WERI-Rb-1 (cell line): ENCODE results near the gene UCHL3.

Experiments used
- DNase-seq: peaks from one replicate; pipeline ENCODE4 v3.0.0-alpha.2; 2020
- H3K27ac ChIP-seq: fragments of 250-450 bp; sonication (Bioruptor Pico); 2 replicates; pipeline ENCODE4 v1.5.1; 2020; ENCODE audit warnings: mild to moderate bottlenecking, moderate library complexity
- H3K27me3 ChIP-seq: fragments of 250-450 bp; sonication (Bioruptor Pico); 2 replicates; pipeline ENCODE4 v1.5.1; 2021; ENCODE audit warnings: mild to moderate bottlenecking, low read depth, moderate library complexity; ENCODE audit not compliant: insufficient read depth, severe bottlenecking
- H3K36me3 ChIP-seq: fragments of 250-450 bp; sonication (Bioruptor Pico); 2 replicates; pipeline ENCODE4 v1.5.1; 2020; ENCODE audit warnings: mild to moderate bottlenecking, moderate library complexity
- H3K4me3 ChIP-seq: 2 replicates; pipeline ENCODE4 v1.5.1; 2011; ENCODE audit warnings: low read depth, mild to moderate bottlenecking, control low read depth, low read length
- H3K9me3 ChIP-seq: fragments of 250-450 bp; sonication (Bioruptor Pico); 2 replicates; pipeline ENCODE4 v1.5.1; 2021; ENCODE audit warnings: mild to moderate bottlenecking, moderate library complexity; ENCODE audit not compliant: severe bottlenecking
- TF ChIP-seq, protein P1 (sequence below): IDR thresholded peaks from 2 replicates; pipeline ENCODE4 v1.5.1; 2011; ENCODE audit warnings: low read depth, mild to moderate bottlenecking, control low read depth, inconsistent platforms, low read length

The UCHL3 gene

DNA sequence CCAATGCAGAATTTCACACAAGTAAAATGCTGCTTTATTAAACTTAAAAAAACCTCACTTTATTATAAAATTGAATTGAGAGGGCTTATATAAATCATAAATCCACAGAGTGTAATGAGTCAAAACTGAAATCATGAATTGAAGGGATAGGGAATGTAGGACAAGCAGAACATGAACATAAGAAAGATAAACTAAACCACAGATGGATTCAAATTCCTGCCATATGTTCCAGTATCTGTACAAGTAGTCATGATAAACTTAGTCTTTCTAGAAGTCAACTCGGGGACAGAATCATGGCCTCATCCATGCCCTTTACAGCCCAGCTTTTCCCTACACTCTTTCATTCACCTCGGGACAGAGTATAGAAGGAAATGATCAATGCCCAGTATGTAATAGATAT is 103.1 kb downstream of the UCHL3 start:
- H3K36me3 ChIP-seq: no peaks in the 10 kb centered on the region
- H3K27ac ChIP-seq: no peak overlapping the region
- H3K9me3 ChIP-seq: no peaks in the 10 kb centered on the region
- no peak overlapping the region for H3K4me3 ChIP-seq
- TF ChIP-seq, protein P1, sequence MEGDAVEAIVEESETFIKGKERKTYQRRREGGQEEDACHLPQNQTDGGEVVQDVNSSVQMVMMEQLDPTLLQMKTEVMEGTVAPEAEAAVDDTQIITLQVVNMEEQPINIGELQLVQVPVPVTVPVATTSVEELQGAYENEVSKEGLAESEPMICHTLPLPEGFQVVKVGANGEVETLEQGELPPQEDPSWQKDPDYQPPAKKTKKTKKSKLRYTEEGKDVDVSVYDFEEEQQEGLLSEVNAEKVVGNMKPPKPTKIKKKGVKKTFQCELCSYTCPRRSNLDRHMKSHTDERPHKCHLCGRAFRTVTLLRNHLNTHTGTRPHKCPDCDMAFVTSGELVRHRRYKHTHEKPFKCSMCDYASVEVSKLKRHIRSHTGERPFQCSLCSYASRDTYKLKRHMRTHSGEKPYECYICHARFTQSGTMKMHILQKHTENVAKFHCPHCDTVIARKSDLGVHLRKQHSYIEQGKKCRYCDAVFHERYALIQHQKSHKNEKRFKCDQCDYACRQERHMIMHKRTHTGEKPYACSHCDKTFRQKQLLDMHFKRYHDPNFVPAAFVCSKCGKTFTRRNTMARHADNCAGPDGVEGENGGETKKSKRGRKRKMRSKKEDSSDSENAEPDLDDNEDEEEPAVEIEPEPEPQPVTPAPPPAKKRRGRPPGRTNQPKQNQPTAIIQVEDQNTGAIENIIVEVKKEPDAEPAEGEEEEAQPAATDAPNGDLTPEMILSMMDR: no peak
- no peak for DNase-seq
- no peaks in the 10 kb centered on the region for H3K27me3 ChIP-seq
